ENCODE results near the gene TTLL8.

GRCh38 chr22:50044485-50045118, 13.5 kb downstream of the TTLL8 start:
- TF ChIP-seq POLR2A (IDR thresholded peaks at IDR 0.05; ENCODE audit: extremely low read depth, insufficient read length) (no peak), MAX (IDR thresholded peaks at IDR 0.05; ENCODE audit: low read depth, low read length) (no peak)
- TF ChIP-seq, protein P1, sequence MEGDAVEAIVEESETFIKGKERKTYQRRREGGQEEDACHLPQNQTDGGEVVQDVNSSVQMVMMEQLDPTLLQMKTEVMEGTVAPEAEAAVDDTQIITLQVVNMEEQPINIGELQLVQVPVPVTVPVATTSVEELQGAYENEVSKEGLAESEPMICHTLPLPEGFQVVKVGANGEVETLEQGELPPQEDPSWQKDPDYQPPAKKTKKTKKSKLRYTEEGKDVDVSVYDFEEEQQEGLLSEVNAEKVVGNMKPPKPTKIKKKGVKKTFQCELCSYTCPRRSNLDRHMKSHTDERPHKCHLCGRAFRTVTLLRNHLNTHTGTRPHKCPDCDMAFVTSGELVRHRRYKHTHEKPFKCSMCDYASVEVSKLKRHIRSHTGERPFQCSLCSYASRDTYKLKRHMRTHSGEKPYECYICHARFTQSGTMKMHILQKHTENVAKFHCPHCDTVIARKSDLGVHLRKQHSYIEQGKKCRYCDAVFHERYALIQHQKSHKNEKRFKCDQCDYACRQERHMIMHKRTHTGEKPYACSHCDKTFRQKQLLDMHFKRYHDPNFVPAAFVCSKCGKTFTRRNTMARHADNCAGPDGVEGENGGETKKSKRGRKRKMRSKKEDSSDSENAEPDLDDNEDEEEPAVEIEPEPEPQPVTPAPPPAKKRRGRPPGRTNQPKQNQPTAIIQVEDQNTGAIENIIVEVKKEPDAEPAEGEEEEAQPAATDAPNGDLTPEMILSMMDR (IDR thresholded peaks at IDR 0.05; ENCODE audit: low read depth, low read length): no peak
